Uterus (tissue), 4 donors: ENCODE results near the gene SEC61G. TPM values are rescaled to one million over a fixed set of nuclear protein-coding genes. Genes with fewer than 3 reads are reported as not detected.

Experiments
- DNase-seq, 2 donors: peaks; one replicate each; pipeline ENCODE4 v3.0.0-alpha.2; 2019 to 2020
- H3K27ac ChIP-seq, 2 donors: fragments of 200-600 bp; sonication (generic); 1 replicate in 1 of 2; 2 replicates in 1 of 2; pipeline ENCODE4 v1.5.1; 2016 to 2018
- H3K27me3 ChIP-seq, 2 donors: fragments of 200-600 bp; sonication (generic); one replicate each; pipeline ENCODE4 v1.5.1; 2018 to 2019; ENCODE audit warnings: control low read depth in 1 of 2
- H3K36me3 ChIP-seq, 2 donors: fragments of 200-600 bp; sonication (generic); one replicate each; pipeline ENCODE4 v1.5.1; 2019; ENCODE audit warnings: control low read depth in 1 of 2
- H3K4me1 ChIP-seq, 2 donors: fragments of 200-600 bp; sonication (generic); one replicate each; pipeline ENCODE4 v1.5.1; 2018 to 2019; ENCODE audit warnings: control low read depth in 1 of 2
- H3K4me3 ChIP-seq, 2 donors: fragments of 200-600 bp; sonication (generic); 1 replicate in 1 of 2; 2 replicates in 1 of 2; pipeline ENCODE4 v1.5.1; 2018 to 2019; ENCODE audit warnings: mild to moderate bottlenecking in 1 of 2
- H3K9me3 ChIP-seq, 2 donors: fragments of 200-600 bp; sonication (generic); one replicate each; pipeline ENCODE4 v1.5.1; 2019; ENCODE audit warnings: control low read depth in 1 of 2
- CTCF ChIP-seq, 4 experiments: fragments of 200-600 bp in 2 of 4; fragments of 450-650 bp in 2 of 4; sonication (generic) in 2 of 4; IDR thresholded peaks; one replicate each; pipeline ENCODE4 v1.5.1; 2016 to 2019; ENCODE audit warnings: antibody characterized with exemption in 4 of 4, mild to moderate bottlenecking in 2 of 4, moderate library complexity in 1 of 4
- POLR2A ChIP-seq, 2 donors: fragments of 450-650 bp; IDR thresholded peaks; one replicate each; pipeline ENCODE4 v1.6.1; 2016; ENCODE audit warnings: antibody characterized with exemption in 2 of 2, mild to moderate bottlenecking in 1 of 2, moderate library complexity in 1 of 2
- intact Hi-C: fragments of 100-400 bp; cut with DNase I; formaldehyde crosslinking; loops from one replicate; pipeline ENCODE4 v1.15.1; 2023; ENCODE audit warnings: low total_unique reads
- total RNA-seq, 4 donors: library from RNA; depleted of rRNA in 3 of 4; stranded (reverse); fragments of >200 nt in 3 of 4; gene quantifications; one replicate each; pipeline versions ENCODE4 v1.1.0 to v1.2.4, GENCODE V29; 2014 to 2023
- donor health status: DM: yes; HTN: yes; CAD: no.

The SEC61G gene
- total RNA-seq, 4 donors from 2014 or later = 52.7 to 530 (median 401) TPM

DNA sequence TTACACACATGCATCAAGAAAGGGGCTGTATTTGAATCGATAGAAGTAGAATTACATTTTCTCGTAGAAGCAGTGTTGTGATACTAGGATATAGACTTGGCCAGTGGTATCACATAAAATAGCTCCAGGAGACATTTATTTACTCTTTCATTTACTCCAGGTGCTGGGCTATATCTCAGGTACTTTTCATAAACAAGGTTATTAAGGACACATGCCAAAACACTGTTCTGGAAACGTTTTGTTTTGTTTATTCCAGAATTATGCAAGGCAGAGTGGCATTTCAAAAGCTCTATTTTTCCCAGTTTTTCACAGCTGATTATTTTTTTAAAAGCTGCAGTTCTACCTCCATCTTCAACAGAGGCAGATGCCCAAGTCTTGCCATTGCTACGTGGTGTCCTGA lies 37.8 kb upstream of the SEC61G start:
- Histone ChIP-seq H3K4me1 (no peaks in the 10 kb centered on the region), H3K4me3 (no peak overlapping the region), H3K36me3 (no peaks in the 10 kb centered on the region), H3K9me3 (no peaks in the 10 kb centered on the region), H3K27me3 (no peaks in the 10 kb centered on the region), H3K27ac (no peak overlapping the region)
- intact Hi-C loops = no loop called here
- no peak for DNase-seq
- no peak for TF ChIP-seq CTCF (IDR thresholded peaks at IDR 0.05)

GRCh38 chr7:54796150-54796549 lies 37.1 kb upstream of the SEC61G start:
- intact Hi-C loops = no loop called here
- Histone ChIP-seq H3K4me3 (no peak overlapping the region), H3K27ac (no peak overlapping the region), H3K4me1 (no peaks in the 10 kb centered on the region), H3K27me3 (no peaks in the 10 kb centered on the region), H3K36me3 (no peaks in the 10 kb centered on the region), H3K9me3 (no peaks in the 10 kb centered on the region)
- no peak for DNase-seq
- TF ChIP-seq CTCF (IDR thresholded peaks at IDR 0.05) (no peak), POLR2A (IDR thresholded peaks at IDR 0.05) (no peak)

DNA sequence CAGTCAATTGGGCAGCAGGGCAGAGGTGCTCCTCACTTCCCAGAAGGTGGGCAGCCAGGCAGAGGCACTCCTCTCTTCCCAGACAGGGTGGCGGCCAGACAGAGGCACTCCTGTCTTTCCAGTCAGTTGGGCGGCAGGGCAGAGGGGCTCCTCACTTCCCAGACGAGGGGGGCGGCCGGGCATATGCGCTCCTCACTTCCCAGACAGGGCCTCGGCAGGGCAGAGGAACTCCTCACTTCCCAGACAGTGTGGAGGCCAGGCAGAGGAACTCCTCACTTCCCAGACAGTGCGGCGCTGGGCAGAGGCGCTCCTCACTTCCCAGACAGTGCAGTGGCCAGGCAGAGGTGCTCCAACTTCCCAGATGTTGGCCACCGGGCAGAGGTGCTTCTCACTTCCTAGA lies 33.4 kb upstream of the SEC61G start:
- DNase-seq = no peak
- no peak for TF ChIP-seq CTCF (IDR thresholded peaks at IDR 0.05)
- TF ChIP-seq POLR2A (IDR thresholded peaks at IDR 0.05) = no peak
- no peaks in the 10 kb centered on the region for H3K27me3 ChIP-seq
- H3K36me3 ChIP-seq = no peaks in the 10 kb centered on the region
- no peaks in the 10 kb centered on the region for H3K4me1 ChIP-seq
- no peak overlapping the region for H3K27ac ChIP-seq
- no peaks in the 10 kb centered on the region for H3K9me3 ChIP-seq
- intact Hi-C loops = no loop called here
- H3K4me3 ChIP-seq = no peak overlapping the region

- Histone ChIP-seq H3K4me1 (no peaks in the 10 kb centered on the region), H3K9me3 (no peaks in the 10 kb centered on the region), H3K4me3 (no peak overlapping the region), H3K27me3 (no peaks in the 10 kb centered on the region), H3K36me3 (no peaks in the 10 kb centered on the region), H3K27ac (no peak overlapping the region)
- intact Hi-C loops = no loop called here
- TF ChIP-seq POLR2A (IDR thresholded peaks at IDR 0.05) (no peak), CTCF (IDR thresholded peaks at IDR 0.05) (peak; percentile 65 to 85 (median 76))
- peak in 1 of 2 donors; percentile 43 for DNase-seq
These were observed 29.7 kb upstream of the SEC61G start for GRCh38 chr7:54788664-54789063.

DNA sequence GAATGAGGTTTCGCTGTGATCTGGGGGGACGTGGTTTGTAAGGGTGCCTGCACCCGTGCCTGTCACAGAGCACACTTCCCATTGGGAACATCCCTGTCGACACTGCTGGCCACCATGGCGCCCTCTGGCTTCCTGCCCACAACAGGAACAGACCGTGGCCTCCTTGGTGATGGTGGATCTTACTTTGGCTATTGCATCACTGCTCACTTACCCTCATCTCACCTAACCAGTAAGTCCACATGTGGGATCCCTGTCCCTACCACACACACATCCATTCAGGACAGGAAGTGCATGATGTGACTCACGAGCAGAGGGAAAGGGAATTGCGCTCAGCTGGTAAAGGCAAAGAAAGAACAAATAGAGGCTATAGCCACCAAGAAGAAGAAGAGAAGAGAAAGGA lies 26.2 kb upstream of the SEC61G start:
- no peaks in the 10 kb centered on the region for H3K27me3 ChIP-seq
- TF ChIP-seq POLR2A (IDR thresholded peaks at IDR 0.05) = no peak
- TF ChIP-seq CTCF (IDR thresholded peaks at IDR 0.05) = no peak
- no peaks in the 10 kb centered on the region for H3K9me3 ChIP-seq
- H3K4me1 ChIP-seq = no peaks in the 10 kb centered on the region
- H3K36me3 ChIP-seq = no peaks in the 10 kb centered on the region
- DNase-seq = no peak
- no peak overlapping the region for H3K4me3 ChIP-seq
- H3K27ac ChIP-seq = no peak overlapping the region
- intact Hi-C loops = no loop called here
